Ovary (tissue), 3 donors: ENCODE measurements around the gene SIK3.

ENCODE experiments used
- EP300 ChIP-seq: sonication (generic); formaldehyde crosslinking; IDR thresholded peaks from one replicate; pipeline ENCODE4 v1.6.1; 2017; ENCODE audit warnings: antibody characterized with exemption
- POLR2A ChIP-seq: fragments of 450-650 bp; IDR thresholded peaks from one replicate; pipeline ENCODE4 v1.6.1; 2017; ENCODE audit warnings: antibody characterized with exemption, mild to moderate bottlenecking, moderate library complexity
- TF ChIP-seq, protein P1 (sequence below), 3 donors: fragments of 450-650 bp in 2 of 3; fragments of 200-600 bp in 1 of 3; IDR thresholded peaks; one replicate each; pipeline versions ENCODE4 v1.5.1 to v1.8.0; 2016 to 2022; ENCODE audit warnings: antibody characterized with exemption in 3 of 3, mild to moderate bottlenecking in 1 of 3
- donor health status: DM: no; HTN: no; CAD: no.

DNA sequence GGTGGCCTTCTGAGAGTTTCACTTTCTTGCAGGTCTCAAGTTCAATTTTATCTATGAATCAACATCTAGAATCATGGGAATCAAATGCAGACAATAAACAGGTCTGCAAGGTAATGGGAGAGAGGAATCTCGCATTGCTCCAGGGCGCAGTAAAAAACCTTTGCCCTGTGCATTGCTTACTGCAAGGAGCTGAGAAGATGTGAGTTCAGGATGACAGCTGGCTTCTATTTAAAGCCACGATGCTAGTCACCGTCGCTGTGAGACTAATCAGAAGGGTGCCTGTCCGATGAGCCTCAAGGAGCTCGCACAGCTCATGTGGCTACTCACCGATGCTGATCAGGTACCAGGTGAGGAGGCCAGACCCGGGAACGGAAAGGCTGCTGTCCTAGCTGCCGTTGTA lies 230.6 kb downstream of the SIK3 start:
- TF ChIP-seq EP300 (no peak), POLR2A (no peak)
- TF ChIP-seq, protein P1, sequence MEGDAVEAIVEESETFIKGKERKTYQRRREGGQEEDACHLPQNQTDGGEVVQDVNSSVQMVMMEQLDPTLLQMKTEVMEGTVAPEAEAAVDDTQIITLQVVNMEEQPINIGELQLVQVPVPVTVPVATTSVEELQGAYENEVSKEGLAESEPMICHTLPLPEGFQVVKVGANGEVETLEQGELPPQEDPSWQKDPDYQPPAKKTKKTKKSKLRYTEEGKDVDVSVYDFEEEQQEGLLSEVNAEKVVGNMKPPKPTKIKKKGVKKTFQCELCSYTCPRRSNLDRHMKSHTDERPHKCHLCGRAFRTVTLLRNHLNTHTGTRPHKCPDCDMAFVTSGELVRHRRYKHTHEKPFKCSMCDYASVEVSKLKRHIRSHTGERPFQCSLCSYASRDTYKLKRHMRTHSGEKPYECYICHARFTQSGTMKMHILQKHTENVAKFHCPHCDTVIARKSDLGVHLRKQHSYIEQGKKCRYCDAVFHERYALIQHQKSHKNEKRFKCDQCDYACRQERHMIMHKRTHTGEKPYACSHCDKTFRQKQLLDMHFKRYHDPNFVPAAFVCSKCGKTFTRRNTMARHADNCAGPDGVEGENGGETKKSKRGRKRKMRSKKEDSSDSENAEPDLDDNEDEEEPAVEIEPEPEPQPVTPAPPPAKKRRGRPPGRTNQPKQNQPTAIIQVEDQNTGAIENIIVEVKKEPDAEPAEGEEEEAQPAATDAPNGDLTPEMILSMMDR (IDR thresholded peaks at IDR 0.05): no peak
